MM.1S (cell line): ENCODE results near the gene SYNE1.

Source experiments
- EZH2 ChIP-seq: fragments of 300-600 bp; sonication (generic); optimal IDR thresholded peaks from 2 replicates; pipeline ENCODE3; 2017; ENCODE audit warnings: low read depth, mild to moderate bottlenecking, antibody characterized with exemption, low read length, mixed read lengths
- EZH2phosphoT487 ChIP-seq: fragments of 300-600 bp; sonication (generic); IDR thresholded peaks from 2 replicates; pipeline ENCODE4 v1.6.1; 2018; ENCODE audit warnings: antibody characterized with exemption, low read length
- TF ChIP-seq, protein P1 (sequence below): fragments of 300-600 bp; sonication (generic); IDR thresholded peaks from 2 replicates; pipeline ENCODE4 v1.5.1; 2016; ENCODE audit warnings: antibody characterized with exemption, low read length, mixed read lengths

DNA sequence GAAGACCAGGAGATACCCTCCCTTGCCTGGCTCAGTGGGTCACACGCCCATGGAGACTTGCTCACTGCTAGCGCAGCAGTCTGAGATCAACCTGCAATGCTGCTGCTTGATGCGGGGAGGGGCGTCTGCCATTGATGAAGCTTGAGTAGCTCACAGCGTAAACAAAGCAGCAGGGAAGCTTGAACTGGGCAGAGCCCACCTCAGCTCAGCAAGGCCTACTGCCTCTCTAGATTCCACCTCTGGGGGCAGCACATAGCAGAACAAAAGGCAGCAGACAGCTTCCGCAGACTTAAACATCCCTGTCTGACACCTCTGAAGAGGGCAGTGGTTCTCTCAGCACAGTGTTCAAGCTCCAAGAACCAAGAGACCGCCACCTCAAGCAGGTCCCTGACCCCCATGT lies 558.4 kb downstream of the SYNE1 start:
- TF ChIP-seq, protein P1, sequence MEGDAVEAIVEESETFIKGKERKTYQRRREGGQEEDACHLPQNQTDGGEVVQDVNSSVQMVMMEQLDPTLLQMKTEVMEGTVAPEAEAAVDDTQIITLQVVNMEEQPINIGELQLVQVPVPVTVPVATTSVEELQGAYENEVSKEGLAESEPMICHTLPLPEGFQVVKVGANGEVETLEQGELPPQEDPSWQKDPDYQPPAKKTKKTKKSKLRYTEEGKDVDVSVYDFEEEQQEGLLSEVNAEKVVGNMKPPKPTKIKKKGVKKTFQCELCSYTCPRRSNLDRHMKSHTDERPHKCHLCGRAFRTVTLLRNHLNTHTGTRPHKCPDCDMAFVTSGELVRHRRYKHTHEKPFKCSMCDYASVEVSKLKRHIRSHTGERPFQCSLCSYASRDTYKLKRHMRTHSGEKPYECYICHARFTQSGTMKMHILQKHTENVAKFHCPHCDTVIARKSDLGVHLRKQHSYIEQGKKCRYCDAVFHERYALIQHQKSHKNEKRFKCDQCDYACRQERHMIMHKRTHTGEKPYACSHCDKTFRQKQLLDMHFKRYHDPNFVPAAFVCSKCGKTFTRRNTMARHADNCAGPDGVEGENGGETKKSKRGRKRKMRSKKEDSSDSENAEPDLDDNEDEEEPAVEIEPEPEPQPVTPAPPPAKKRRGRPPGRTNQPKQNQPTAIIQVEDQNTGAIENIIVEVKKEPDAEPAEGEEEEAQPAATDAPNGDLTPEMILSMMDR, result no peak
- no peak for TF ChIP-seq EZH2phosphoT487
- no peak for TF ChIP-seq EZH2
